Heart left ventricle (tissue), 13 donors: Measurements from ENCODE around the gene ASAP2.

Source experiments
- POLR2A ChIP-seq, 2 donors: fragments of 450-650 bp; IDR thresholded peaks; one replicate each; pipeline ENCODE4 v1.6.1; 2017; ENCODE audit warnings: antibody characterized with exemption in 2 of 2, mild to moderate bottlenecking in 2 of 2, moderate library complexity in 2 of 2
- TF ChIP-seq, protein P1 (sequence below), 12 donors: fragments of 200-600 bp; sonication (generic) in 4 of 12; IDR thresholded peaks; one replicate each; pipeline versions ENCODE4 v1.5.0 to v1.8.0; 2018 to 2022; ENCODE audit warnings: antibody characterized with exemption in 12 of 12, mild to moderate bottlenecking in 5 of 12
- donor health status: ischemic (EF 13 %, LVEDD 7.1; RV severe dilation, severe dysfunction).
- donor health status: DM: no; HTN: yes; CAD: no.
- donor health status: DM: no; HTN: no; CAD: no.
- donor health status: ischemic (EF 25% LVEDD 6.9; RV normal size, moderate dysfunction).
- donor health status: ischemic (EF 25% LVEDD 5.7; RV mildly dilated, moderate dysfunction).
- donor health status: ischemic (EF 35%, LVEDD 5.7; RV mildly dilated, moderate dysfunction).
- donor health status: nonischemic (EF 11% LVEDD 7.7; RV severe dilation, severe dysfunction).
- donor health status: DM: yes; HTN: yes; CAD: no.
- donor health status: PGD.
- donor health status: ischemic (EF 29% LVEDD 5.4; RV normal size, mild dysfunction).
- donor health status: nonischemic (EF 23%, LVEDD 6.1; RV moderate dilation, normal function).

DNA sequence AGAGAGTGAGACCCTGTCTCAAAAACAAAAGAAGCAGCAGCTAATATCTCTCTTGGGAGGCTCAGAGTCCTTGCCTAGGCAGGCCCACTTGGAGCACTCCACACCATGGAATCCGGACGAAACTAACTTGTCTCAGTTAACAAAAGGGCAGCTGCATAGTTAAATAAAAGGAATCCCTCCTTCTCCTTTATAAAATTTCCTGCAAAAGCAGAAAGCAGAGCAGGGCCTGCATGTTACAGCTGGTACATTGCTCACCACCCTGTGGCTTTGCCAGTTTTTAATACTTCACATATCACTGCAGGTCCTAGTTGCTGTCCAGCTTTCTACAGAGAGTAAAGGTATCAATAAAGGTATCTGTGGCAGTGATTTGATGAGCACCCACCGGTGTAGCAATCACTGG lies 93.6 kb downstream of the ASAP2 start:
- TF ChIP-seq, protein P1, sequence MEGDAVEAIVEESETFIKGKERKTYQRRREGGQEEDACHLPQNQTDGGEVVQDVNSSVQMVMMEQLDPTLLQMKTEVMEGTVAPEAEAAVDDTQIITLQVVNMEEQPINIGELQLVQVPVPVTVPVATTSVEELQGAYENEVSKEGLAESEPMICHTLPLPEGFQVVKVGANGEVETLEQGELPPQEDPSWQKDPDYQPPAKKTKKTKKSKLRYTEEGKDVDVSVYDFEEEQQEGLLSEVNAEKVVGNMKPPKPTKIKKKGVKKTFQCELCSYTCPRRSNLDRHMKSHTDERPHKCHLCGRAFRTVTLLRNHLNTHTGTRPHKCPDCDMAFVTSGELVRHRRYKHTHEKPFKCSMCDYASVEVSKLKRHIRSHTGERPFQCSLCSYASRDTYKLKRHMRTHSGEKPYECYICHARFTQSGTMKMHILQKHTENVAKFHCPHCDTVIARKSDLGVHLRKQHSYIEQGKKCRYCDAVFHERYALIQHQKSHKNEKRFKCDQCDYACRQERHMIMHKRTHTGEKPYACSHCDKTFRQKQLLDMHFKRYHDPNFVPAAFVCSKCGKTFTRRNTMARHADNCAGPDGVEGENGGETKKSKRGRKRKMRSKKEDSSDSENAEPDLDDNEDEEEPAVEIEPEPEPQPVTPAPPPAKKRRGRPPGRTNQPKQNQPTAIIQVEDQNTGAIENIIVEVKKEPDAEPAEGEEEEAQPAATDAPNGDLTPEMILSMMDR (IDR thresholded peaks at IDR 0.05) = no peak
- TF ChIP-seq POLR2A (IDR thresholded peaks at IDR 0.05) = no peak
